GM18951 (cell line): Measurements from ENCODE around the gene NFATC2IP.

Experiments
- POLR2A ChIP-seq: IDR thresholded peaks from 4 replicates; pipeline ENCODE4 v1.6.1; 2011; ENCODE audit warnings: mild to moderate bottlenecking; ENCODE audit not compliant: insufficient read length, insufficient read depth; ENCODE audit errors: extremely low read depth
- in situ Hi-C: fragments of 300-500 bp; cut with MboI; formaldehyde crosslinking; loops from one replicate; pipeline ENCODE4 v1.12.0; 2022; ENCODE audit warnings: low sequenced_read_pairs, mixed read lengths, inconsistent platforms; ENCODE audit not compliant: unreplicated experiment

NFATC2IP gene

DNA sequence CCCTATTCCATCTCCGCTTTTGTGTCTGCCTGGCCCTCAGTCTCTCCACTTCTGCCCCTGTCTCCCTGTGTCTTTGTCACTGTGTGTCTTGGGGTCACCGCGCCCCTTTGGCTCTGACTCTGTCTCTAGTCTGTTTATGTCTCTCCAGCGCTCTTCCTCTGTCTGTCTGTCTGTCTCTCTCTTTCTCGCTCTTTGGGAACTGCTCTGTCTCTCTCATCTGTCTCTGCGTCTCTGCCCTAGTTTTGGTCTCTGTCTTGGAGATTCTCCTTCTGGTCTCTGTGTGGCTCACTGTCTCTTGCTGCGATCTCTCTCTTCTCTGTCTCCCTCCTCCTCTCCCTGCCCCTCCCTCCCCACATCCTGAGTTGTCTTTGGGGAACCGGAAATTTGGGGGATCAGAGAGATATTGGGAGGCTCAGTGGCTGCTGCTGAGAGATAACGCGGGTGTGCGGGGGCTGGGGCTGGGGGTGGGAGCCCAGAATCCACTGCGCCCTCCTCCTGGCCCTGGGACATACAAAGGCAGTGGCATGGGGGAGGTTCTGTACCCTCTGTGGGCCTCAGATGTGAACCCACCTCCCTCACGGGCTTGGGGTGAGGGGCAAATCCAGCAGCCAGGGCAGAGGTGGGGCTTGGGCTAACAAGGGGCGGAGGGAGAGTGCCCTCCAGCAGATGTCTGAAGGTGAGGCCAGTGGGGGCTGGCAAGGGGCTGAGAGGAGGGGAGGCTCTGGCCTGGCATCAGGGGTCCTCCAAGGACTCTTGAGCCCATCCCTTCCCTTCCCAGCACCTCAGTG lies 58.5 kb downstream of the NFATC2IP start:
- in situ Hi-C loops, result no loop called here
- TF ChIP-seq POLR2A, result no peak

DNA sequence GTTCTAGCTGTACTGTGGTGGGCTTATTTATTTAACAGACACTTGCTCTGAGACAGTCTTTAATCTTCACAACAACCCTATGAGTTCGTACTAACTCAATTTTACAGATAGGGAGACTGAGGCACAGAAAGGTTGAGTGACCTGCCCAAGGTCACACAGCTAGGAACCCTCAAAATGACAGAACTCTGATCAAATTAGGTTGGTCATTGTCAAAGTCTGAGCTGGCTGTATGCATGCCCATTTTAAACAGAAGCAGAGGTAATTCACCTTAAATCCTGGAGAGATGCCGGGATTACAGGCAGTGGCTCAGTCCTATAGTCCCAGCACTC lies 59.1 kb downstream of the NFATC2IP start:
- no peak for TF ChIP-seq POLR2A
- in situ Hi-C loops, result no loop called here

DNA sequence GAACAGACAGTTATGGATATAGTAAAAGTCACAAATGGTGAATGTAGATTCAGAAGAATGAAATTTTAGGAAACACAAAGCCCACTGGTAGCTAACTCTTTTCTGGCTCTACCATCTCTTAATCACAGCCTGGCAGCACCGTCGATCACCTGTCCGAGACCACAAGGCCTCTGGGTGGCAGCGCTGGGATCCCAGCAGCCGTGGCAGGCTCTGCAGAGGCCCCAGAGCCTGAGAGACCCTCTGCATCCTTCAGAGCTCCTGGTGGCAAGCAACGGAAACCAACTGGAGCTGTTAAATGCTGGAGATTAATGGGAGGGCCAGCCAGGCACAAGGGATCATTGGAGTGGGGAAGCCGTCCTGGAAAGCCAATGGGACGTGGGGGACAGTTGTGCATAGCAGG lies 60.4 kb downstream of the NFATC2IP start:
- TF ChIP-seq POLR2A, result no peak
- in situ Hi-C loops, result no loop called here

DNA sequence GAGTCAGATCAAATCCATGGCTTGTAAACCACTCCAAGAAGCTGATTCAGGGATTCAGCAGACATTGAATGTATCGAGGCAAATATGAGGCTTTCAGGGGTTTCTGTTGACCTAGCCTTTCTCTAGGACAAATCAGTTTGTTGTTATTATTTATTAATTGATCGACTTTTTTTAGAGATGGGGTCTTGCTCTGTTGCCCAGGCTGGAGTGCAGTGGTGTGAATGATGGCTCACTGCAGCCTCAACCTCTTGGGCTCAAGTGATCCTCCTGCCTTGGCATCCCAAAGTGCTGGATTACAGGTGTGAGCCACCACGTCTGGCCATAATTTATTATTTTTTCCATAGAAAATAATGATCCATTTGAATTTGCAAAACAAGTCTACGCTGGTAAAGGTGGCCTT lies 61.1 kb downstream of the NFATC2IP start:
- in situ Hi-C loops, result no loop called here

DNA sequence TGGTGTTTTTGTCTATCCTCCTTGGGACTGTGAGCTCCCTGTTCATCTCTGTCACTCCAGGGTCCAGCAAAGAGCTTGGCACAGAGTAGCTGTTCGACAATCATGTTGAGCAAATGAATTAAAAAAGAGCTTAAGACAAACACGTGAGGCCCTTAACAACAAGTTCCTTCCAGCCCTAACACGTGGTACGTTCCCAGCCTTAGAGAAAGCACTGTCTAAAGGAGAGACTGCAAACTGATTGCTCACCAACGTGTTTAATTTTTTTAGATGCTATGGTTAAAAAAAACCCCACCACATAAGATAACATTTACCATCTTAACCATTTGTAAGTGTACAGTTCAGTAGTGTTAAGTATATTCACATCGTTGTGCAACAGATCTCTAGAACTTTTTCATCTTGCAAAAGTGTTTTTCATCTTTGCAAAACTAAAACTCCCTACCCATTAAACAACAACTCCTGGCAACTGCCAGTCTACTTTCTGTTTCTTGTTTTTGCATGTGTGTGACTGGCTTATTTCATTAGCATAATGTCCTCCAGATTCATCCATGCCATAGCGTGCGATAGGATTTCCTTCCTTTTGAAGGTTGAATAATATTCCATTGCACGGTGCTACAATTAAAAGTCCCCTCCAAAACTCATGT lies 62.3 kb downstream of the NFATC2IP start:
- no peak for TF ChIP-seq POLR2A
- in situ Hi-C loops, result no loop called here

More for the DNA sequence above, 61.1 kb downstream of the NFATC2IP start:
- no peak for TF ChIP-seq POLR2A

DNA sequence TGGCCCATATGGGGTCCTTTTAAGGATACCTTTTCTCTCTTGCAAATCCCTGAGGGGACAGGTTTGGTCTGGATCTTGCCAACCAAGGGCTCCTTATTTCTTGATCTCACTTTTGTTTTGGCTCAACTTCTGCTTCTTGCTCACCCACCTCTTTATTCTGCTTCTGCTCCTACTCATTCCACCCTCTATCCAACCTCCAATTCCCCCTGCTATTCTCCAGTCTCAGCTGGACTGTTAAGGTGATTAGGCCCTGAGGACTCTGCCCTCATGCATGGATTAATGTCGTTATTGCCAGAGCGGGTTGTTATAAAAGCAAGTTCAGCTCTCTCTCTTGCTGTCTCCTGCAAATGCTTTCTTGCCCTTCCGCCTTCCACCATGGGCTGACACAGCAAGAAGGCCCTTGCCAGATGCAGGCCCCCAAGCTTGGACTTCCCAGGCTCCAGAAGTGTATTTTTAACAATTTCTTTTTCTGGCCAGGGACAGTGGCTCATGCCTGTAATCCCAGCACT lies 63.9 kb downstream of the NFATC2IP start:
- TF ChIP-seq POLR2A, result no peak
- in situ Hi-C loops, result no loop called here
